ENCODE results near the gene CIART. TPM values are rescaled to one million over a fixed set of nuclear protein-coding genes. Genes with fewer than 3 reads are reported as not detected.

The CIART gene
- total RNA-seq, 6 experiments from 2014 or later = 5.6 to 9.8 (median 8.0) TPM

DNA sequence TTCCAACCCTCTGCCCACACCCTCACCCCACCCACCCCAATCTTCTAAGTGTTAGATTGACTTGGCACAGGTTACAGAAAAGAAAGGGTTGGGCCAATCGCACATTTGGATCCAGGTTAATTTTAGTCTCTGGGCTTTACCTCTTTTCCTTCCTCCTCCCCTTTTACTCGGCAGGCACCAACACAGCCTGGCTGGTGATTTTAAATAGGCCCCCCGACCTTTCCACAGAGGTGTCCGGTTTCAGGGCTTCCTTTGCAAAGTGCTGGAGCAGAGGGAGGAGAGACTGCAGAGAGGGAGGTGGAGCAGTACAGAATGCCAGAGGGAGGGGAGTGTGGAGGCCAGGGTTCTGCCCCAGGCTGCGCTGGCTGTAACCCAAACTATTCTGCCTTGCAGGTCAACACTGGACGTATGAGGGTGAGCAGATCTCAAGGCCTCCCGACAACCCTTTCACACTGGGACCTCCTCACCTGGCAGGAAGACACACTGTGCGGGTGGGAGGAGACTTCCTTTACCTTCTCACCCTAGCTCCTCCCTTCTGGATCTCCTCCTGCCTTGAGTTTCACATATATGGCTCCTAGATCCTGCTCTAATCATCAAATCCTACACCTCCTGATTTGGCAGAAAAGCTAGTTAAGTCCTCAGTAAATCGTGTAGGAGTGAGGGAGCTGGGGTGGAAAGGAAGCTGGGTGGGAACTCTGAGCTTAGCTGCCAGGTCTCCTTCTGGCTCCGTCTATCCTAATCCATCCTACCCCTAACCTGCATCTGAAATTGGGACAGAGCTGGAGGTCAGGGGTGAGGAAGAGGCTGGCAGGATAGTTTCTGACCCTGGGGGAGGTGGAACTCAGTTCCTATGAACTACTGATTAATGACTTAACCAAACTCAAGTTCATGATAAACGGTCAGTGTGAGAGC is 22.3 kb upstream of the CIART start:
- TF ChIP-seq, protein P1, sequence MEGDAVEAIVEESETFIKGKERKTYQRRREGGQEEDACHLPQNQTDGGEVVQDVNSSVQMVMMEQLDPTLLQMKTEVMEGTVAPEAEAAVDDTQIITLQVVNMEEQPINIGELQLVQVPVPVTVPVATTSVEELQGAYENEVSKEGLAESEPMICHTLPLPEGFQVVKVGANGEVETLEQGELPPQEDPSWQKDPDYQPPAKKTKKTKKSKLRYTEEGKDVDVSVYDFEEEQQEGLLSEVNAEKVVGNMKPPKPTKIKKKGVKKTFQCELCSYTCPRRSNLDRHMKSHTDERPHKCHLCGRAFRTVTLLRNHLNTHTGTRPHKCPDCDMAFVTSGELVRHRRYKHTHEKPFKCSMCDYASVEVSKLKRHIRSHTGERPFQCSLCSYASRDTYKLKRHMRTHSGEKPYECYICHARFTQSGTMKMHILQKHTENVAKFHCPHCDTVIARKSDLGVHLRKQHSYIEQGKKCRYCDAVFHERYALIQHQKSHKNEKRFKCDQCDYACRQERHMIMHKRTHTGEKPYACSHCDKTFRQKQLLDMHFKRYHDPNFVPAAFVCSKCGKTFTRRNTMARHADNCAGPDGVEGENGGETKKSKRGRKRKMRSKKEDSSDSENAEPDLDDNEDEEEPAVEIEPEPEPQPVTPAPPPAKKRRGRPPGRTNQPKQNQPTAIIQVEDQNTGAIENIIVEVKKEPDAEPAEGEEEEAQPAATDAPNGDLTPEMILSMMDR (IDR thresholded peaks at IDR 0.05) = no peak
- Mint-ChIP-seq H3K9me3 (no peaks in the 10 kb centered on the region), H3K36me3 (ENCODE audit: low read depth) (peaks cover 5% of the 10 kb centered on the region; the same call in 1 of the 2 replicates), H3K27ac (no peak overlapping the region), H3K27me3 (ENCODE audit: insufficient read depth) (peaks cover 16% of the 10 kb centered on the region), H3K4me1 (ENCODE audit: low read depth) (peaks cover 37% of the 10 kb centered on the region), H3K4me3 (no peak overlapping the region)
- DNase-seq = no peak

GRCh38 chr1:150261367-150261766 is 21.0 kb upstream of the CIART start:
- Mint-ChIP-seq H3K4me3 (no peak overlapping the region), H3K27ac (no peak overlapping the region), H3K4me1 (ENCODE audit: low read depth) (peaks cover 24% of the 10 kb centered on the region), H3K27me3 (ENCODE audit: insufficient read depth) (peaks cover 16% of the 10 kb centered on the region), H3K36me3 (ENCODE audit: low read depth) (peaks cover 10% of the 10 kb centered on the region; the same call in 1 of the 2 replicates), H3K9me3 (no peaks in the 10 kb centered on the region)
- no peak for DNase-seq
- TF ChIP-seq, protein P1 (IDR thresholded peaks at IDR 0.05) = no peak

GRCh38 chr1:150262388-150263320 is 19.7 kb upstream of the CIART start:
- H3K9me3 Mint-ChIP-seq = no peaks in the 10 kb centered on the region
- no peak overlapping the region for H3K4me3 Mint-ChIP-seq
- peaks cover 19% of the 10 kb centered on the region for H3K36me3 Mint-ChIP-seq (ENCODE audit: low read depth)
- TF ChIP-seq, protein P1 (IDR thresholded peaks at IDR 0.05) = no peak
- no peak overlapping the region for H3K27ac Mint-ChIP-seq
- DNase-seq = no peak
- peaks cover 11% of the 10 kb centered on the region for H3K27me3 Mint-ChIP-seq (ENCODE audit: insufficient read depth)
- peaks cover 22% of the 10 kb centered on the region for H3K4me1 Mint-ChIP-seq (ENCODE audit: low read depth)

- Mint-ChIP-seq H3K27me3 (ENCODE audit: insufficient read depth) (peaks cover 5% of the 10 kb centered on the region), H3K9me3 (no peaks in the 10 kb centered on the region), H3K27ac (no peak overlapping the region), H3K4me3 (no peak overlapping the region), H3K4me1 (ENCODE audit: low read depth) (peaks cover 24% of the 10 kb centered on the region), H3K36me3 (ENCODE audit: low read depth) (peaks cover 28% of the 10 kb centered on the region)
- no peak for DNase-seq
- TF ChIP-seq, protein P1 (IDR thresholded peaks at IDR 0.05) = no peak
Observed at GRCh38 chr1:150263549-150263948, 18.8 kb upstream of the CIART start.

DNA sequence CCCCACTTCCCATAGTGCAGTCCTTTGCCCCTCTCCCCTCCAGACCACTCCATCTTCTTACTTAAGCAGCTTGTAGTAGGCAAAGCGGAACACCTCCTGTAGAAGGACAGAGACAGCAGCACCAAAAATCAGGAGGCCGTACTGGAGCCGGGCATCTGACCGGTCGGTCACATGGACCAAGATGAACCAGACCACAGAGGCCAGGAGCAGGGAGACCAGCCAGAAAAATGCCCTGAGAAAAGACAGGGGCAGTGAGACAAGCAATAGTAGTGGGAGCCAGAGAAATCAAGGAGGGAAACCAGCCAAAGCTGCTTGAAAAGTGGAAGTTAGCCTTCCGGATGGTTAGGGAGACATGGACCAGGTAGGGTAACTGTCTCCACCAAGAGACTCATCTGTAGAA is 14.5 kb upstream of the CIART start:
- TF ChIP-seq, protein P1 (IDR thresholded peaks at IDR 0.05) = no peak
- Mint-ChIP-seq H3K4me3 (peak overlapping the region; percentile 92), H3K4me1 (ENCODE audit: low read depth) (peaks cover 35% of the 10 kb centered on the region), H3K36me3 (ENCODE audit: low read depth) (peaks cover 29% of the 10 kb centered on the region), H3K9me3 (no peaks in the 10 kb centered on the region), H3K27ac (peak overlapping the region; percentile 95), H3K27me3 (ENCODE audit: insufficient read depth) (peaks cover 3% of the 10 kb centered on the region)
- peak; percentile 0 for DNase-seq
